HG02852 (cell line): ENCODE results near the gene MLLT3.
A peak's percentile ranks its signal among the peaks of the same experiment; 100 is the strongest.

Experiments
- ATAC-seq: cut with Tn5 transposase; IDR thresholded peaks from one replicate; pipeline ENCODE4 v1.9.1; 2021; ENCODE audit warnings: mild to moderate bottlenecking, moderate library complexity; ENCODE audit not compliant: unreplicated experiment

The MLLT3 gene

DNA sequence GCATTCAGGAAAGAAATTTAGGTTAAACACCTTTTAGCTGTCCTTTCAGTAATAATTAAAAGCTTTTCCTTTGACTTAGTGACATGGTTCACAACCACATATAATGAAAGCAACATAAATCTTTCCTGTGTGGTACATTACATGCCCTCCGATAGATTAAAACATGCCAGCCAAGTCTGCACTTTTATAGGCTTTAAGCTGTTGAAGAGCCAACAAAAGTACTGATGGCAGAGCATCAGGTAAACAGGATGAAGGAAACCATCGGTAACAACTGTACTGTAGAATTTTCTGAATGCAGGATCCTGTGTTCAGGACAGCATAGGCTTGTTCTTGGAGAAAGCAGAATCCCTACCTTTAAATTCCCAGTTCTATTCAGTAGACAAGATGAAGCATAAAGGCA lies 226.6 kb downstream of the MLLT3 start:
- no peak for ATAC-seq

GRCh38 chr9:20394969-20395368 lies 227.3 kb downstream of the MLLT3 start:
- ATAC-seq, result no peak

GRCh38 chr9:20391208-20391607 lies 231.1 kb downstream of the MLLT3 start:
- ATAC-seq, result no peak

DNA sequence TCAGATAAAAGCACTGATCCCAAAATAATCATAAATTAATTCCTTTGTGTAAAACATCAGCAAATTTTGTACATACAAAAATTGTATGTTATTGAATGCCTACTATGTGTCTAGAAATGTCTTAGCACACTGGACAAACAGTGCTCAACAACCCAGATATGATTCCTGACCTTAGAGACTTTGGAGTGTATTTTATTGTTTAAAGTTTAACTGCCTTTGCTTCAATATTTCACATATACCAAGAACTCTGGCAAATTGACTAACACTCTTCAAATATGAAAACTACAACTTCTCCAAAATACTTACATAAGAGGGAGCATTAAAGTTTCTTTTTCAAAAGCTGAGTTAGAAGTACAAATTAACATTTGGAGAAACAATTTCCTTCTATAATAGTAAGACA lies 231.9 kb downstream of the MLLT3 start:
- no peak for ATAC-seq

DNA sequence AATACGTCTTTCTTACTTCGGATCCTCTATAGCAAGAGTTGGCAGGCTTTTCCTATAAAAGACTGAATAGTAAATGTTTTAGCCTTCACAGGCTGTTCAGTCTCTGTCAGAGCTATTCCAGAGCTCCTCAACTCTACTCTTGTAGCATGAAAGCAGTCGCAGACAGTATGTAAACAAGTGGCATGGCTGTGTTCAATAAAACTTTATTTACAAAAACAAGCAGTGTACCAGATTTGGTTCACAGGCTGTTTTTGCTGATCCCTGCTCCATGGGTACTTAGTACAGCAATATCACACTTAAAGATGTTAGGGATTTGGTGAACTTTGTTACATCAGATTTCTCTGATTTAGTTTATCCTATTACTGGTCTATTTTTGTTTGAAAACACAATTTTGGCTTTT lies 235.2 kb downstream of the MLLT3 start:
- no peak for ATAC-seq

- ATAC-seq, result no peak
Observed at GRCh38 chr9:20384642-20385041, 237.7 kb downstream of the MLLT3 start.

DNA sequence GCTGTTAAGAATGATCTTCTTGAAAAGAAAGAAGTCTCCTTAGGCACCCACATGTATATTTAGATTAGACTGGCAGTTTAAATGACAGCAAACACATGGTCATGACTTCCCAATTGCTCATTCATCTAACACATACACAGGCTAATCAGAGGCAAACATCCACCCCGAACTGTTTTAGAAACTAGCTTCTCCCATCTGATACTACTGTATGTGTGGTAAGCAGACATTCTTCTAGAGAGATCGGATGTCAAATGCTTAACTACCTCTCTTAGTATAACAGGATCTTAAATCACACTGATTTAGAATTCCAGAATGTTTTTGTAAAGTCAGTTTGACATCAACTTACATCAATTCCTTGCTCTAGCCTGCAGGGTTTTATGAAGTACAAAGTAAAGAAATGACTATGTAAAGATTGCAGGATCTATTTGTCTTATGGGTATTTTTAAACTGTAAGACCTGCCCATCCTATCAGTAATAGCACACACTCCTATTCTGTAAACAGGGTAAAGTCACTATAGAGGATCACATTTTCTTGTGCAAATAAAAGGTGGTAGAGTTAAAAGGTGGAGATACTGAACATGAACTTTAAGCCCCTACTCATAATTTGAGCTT lies 239.7 kb downstream of the MLLT3 start:
- peak; percentile 80 for ATAC-seq

- no peak for ATAC-seq
Observed at GRCh38 chr9:20380546-20380945, 241.8 kb downstream of the MLLT3 start.

- no peak for ATAC-seq
Observed at GRCh38 chr9:20379804-20380225, 242.5 kb downstream of the MLLT3 start.

DNA sequence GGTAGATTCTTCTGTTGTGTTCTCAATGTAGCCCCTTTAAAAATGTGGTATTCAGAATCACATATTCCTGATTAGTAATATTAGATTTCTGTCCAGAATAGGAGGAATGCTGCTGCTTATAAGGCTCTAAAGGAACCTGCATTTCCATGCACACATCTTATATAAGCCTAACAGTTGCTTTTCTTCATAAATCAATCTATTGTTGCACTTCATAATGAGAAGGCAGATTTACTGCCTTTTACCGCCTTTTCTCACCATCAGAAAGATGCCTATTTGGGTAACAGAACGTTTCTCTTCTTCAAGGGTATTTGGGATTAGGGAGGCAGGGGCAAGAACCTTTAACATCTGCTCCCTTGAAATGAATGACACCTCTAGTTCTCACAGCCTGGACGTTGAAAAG lies 243.4 kb downstream of the MLLT3 start:
- ATAC-seq, result no peak

DNA sequence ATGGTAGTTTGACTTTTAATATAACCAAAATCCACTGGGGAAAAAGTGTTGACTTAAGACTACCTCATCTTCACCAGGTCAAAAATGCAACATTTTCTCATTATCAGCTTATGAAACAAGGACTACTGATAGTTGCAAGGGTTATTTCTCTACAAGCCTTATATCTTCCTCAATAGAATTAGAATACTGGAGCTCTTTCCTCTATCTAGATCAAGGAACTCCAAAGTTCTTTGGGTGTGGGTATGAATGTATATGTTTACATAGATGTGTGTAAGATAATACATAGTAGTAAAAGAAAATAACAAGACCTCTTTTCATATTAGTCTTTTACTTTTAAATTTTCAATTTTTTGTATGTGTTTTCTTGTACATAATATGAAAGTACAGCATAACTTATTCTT lies 244.5 kb downstream of the MLLT3 start:
- ATAC-seq, result no peak

DNA sequence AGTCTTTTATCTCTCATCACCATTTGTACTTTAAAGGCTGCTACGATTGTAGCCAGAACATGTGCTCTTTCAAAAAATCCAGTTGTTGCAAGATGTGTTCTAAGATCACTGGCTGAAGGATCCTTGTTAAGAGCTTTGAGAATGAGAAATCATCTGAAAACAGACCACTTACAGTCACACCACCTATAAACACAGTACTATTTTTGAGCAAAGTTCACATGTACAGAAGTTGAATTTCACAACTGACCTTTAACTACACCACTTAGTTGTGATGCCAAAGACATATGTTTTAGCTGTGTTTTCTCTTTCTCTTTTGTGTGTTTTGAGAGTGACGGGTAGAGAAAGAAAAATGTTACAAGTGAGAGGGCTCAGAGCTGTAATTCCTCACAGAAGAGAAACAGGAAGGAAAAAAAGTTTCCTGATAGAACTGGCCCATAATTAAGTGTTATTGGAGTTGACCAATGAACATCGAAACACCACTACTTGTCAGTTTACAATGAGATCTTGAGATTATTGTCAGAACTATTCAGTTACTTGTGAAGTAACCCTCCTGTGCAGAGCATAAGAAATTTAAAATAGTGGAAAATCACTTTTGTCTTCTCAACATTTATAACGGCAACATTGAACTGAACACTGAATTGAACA lies 245.4 kb downstream of the MLLT3 start:
- ATAC-seq, result no peak

DNA sequence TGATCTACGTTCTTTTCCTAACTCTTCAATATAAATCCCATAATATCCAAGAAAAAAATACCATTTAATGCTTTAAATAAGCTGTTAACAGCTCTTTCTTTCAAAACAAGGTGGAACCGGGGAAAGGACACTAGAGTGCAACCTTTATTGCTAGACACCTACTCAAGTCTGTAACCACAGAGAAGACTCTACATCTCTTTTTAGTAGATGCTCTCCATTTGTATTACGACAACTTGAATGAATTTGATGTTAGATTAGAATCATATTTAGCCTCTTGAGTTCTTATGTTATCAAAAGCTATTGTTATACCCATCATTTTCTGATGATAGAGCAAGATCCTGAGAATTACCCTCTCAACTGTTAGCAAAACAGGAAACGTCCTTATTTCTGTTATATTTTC lies 246.3 kb downstream of the MLLT3 start:
- no peak for ATAC-seq

DNA sequence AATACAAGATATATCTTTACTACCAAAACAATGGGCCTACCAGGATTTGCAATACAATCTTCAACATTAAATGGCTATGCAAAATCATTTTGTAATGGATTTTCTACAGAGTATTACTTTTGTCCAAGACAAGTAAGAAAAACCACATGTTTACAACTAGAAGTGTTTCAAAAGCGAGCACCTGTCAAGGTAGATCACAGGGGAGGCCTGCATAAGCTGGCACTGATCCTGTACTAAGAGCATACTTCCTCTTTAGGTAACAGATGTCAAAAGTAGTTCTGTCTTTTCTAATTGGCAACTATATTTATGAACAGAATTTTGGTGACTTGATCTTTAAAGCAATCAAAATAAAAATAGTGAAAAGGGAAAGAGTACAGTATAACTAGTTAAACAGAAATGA lies 249.0 kb downstream of the MLLT3 start:
- ATAC-seq, result no peak

GRCh38 chr9:20369391-20369790 lies 252.9 kb downstream of the MLLT3 start:
- ATAC-seq, result no peak

DNA sequence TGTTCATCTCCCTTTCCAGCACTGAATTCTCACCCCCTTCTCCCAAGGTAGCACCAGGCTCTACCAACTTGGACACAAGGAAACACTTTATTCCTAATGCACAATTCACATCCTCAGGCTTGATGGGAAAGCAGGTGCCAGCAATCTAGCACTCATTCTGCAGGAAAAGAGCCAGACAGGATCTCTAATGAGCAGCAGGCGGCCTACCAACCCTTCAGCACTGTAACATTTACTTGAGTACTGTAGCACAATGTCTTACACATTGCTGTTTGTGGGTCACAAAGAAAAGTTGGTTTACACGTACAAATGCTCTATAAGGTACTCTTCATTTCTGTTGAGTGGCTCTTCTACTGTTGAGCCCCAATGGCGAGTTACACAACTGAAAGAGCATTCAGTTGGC lies 254.4 kb downstream of the MLLT3 start:
- no peak for ATAC-seq

DNA sequence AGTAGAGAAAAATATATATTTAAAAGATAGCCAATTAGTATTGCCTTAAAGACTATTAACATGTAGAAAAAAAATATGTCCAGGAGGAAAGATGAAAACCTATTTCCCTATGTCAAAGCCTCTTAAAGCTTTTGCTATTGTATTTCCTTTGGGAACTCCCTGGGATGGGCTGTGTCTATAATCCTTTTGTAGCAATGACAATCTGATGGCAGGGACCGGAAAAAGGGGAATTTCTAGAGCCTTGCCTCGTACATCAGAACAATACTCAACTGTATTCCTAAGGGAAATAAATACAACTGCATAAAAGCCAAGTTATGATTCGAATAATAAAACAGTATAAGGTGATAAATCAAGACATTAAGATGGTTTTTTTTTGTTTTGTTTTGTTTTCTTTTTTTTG lies 257.3 kb downstream of the MLLT3 start:
- no peak for ATAC-seq

DNA sequence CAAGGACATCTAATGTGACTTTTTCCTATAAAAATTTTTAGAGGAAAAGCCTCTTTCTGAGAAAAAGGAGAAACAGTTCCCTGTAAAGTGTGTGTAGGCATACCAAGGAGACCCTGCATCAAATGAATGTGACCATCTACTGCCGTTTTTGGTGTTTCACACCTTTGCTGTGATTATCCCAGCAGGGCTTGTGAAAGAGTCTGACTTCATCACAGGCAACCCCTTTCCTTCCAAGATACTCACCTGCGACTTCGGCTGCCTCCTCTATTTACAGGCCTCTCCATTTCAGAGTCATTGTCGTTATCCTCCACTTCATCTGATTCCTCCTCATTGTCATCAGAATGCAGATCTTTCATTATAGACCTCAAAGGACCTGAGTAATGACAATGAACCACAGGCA lies 259.1 kb downstream of the MLLT3 start:
- no peak for ATAC-seq

- ATAC-seq, result peak; percentile 75
Observed at GRCh38 chr9:20361656-20362570, 260.4 kb downstream of the MLLT3 start.

GRCh38 chr9:20361229-20361628 lies 261.1 kb downstream of the MLLT3 start:
- no peak for ATAC-seq

- no peak for ATAC-seq
Observed at GRCh38 chr9:20358207-20358606, 264.1 kb downstream of the MLLT3 start.

- ATAC-seq, result no peak
Observed at GRCh38 chr9:20357037-20357432, 265.3 kb downstream of the MLLT3 start.
